Neural cell (in vitro differentiated cells): ENCODE measurements around the gene COL16A1. TPM values are rescaled to one million over a fixed set of nuclear protein-coding genes. Genes with fewer than 3 reads are reported as not detected.

ENCODE experiments used
- H2AFZ ChIP-seq: fragments of 200-600, 300-800 bp; sonication (generic), shearing (Covaris generic); 2 replicates; pipeline ENCODE4 v1.6.0; 2014; ENCODE audit warnings: low read depth, mild to moderate bottlenecking, antibody characterized with exemption, low read length, moderate library complexity
- H3F3A ChIP-seq: fragments of 200-600 bp; shearing (Covaris generic); 2 replicates; pipeline ENCODE4 v1.6.1; 2016; ENCODE audit warnings: mild to moderate bottlenecking, moderate library complexity, mixed read lengths, antibody characterized with exemption, low read length; ENCODE audit not compliant: insufficient read depth, poor library complexity, severe bottlenecking
- H3K27ac ChIP-seq: fragments of 200-600, 300-800 bp; sonication (generic), shearing (Covaris generic); 2 replicates; pipeline ENCODE4 v1.5.1; 2014; ENCODE audit warnings: mild to moderate bottlenecking, low read length, moderate library complexity
- H3K27me3 ChIP-seq: fragments of 300-800, 200-600 bp; sonication (generic), shearing (Covaris generic); 2 replicates; pipeline ENCODE4 v1.6.0; 2014; ENCODE audit warnings: mild to moderate bottlenecking, low read depth, low read length, moderate library complexity; ENCODE audit not compliant: insufficient read depth
- H3K36me3 ChIP-seq: fragments of 300-800, 200-600 bp; sonication (generic), shearing (Covaris generic); 2 replicates; pipeline ENCODE4 v1.5.1; 2014; ENCODE audit warnings: mild to moderate bottlenecking, antibody characterized with exemption, low read length, moderate library complexity; ENCODE audit not compliant: insufficient read depth
- H3K4me2 ChIP-seq: fragments of 300-800, 200-600 bp; sonication (generic), shearing (Covaris generic); 2 replicates; pipeline ENCODE4 v1.6.0; 2014; ENCODE audit warnings: mild to moderate bottlenecking, low read length
- H3K4me3 ChIP-seq: fragments of 300-800, 200-600 bp; sonication (generic), shearing (Covaris generic); 2 replicates; pipeline ENCODE4 v1.5.1; 2014; ENCODE audit warnings: mild to moderate bottlenecking, low read length, moderate library complexity
- H3K79me2 ChIP-seq: fragments of 200-600 bp; shearing (Covaris generic); replicated peaks from 2 replicates; pipeline ENCODE4 v1.6.0; 2014; ENCODE audit warnings: mild to moderate bottlenecking, low read length, moderate library complexity; ENCODE audit not compliant: insufficient read depth
- H3K9ac ChIP-seq: fragments of 300-800, 200-600 bp; sonication (generic), shearing (Covaris generic); 2 replicates; pipeline ENCODE4 v1.6.1; 2016; ENCODE audit warnings: mild to moderate bottlenecking, low read length, mixed read lengths
- H3K9me2 ChIP-seq: fragments of 200-600 bp; shearing (Covaris generic); 2 replicates; pipeline ENCODE4 v1.6.1; 2016; ENCODE audit warnings: mild to moderate bottlenecking, low read length, mixed read lengths; ENCODE audit not compliant: insufficient read depth
- H3K9me3 ChIP-seq: fragments of 200-600, 300-800 bp; sonication (generic), shearing (Covaris generic); 2 replicates; pipeline ENCODE4 v1.6.1; 2016; ENCODE audit warnings: mild to moderate bottlenecking, mixed run types, low read length, moderate library complexity, mixed read lengths
- H4K20me1 ChIP-seq: fragments of 200-600 bp; shearing (Covaris generic); 2 replicates; pipeline ENCODE4 v1.6.1; 2016; ENCODE audit warnings: mild to moderate bottlenecking, mixed run types; ENCODE audit not compliant: insufficient read depth
- CTCF ChIP-seq: fragments of 450-650 bp; IDR thresholded peaks from 2 replicates; pipeline ENCODE4 v1.5.1; 2014; ENCODE audit warnings: antibody characterized with exemption, mild to moderate bottlenecking, moderate library complexity; ENCODE audit not compliant: poor library complexity, severe bottlenecking
- EP300 ChIP-seq: fragments of 450-650 bp; conservative IDR thresholded peaks from 2 replicates; pipeline ENCODE4 v1.6.1; 2014; ENCODE audit warnings: antibody characterized with exemption, mild to moderate bottlenecking, moderate library complexity; ENCODE audit not compliant: poor library complexity, severe bottlenecking
- EZH2 ChIP-seq: fragments of 200-600, 300-800 bp; shearing (Covaris generic), sonication (generic); IDR thresholded peaks from 2 replicates; pipeline ENCODE4 v1.6.1; 2014; ENCODE audit warnings: antibody characterized with exemption, low read length, borderline replicate concordance, mild to moderate bottlenecking; ENCODE audit not compliant: insufficient read depth, poor library complexity, severe bottlenecking
- MXI1 ChIP-seq: fragments of 450-650 bp; conservative IDR thresholded peaks from 2 replicates; pipeline ENCODE4 v1.6.1; 2014; ENCODE audit warnings: antibody characterized with exemption, mild to moderate bottlenecking; ENCODE audit not compliant: poor library complexity, severe bottlenecking
- POLR2AphosphoS5 ChIP-seq: IDR thresholded peaks from 2 replicates; pipeline ENCODE4 v1.6.1; 2012
- RAD21 ChIP-seq: fragments of 450-650 bp; conservative IDR thresholded peaks from 2 replicates; pipeline ENCODE4 v1.6.1; 2014; ENCODE audit warnings: antibody characterized with exemption, mild to moderate bottlenecking, moderate library complexity
- REST ChIP-seq: IDR thresholded peaks from 2 replicates; pipeline ENCODE4 v1.6.1; 2012; ENCODE audit warnings: borderline replicate concordance
- SMC3 ChIP-seq: fragments of 450-650 bp; conservative IDR thresholded peaks from 2 replicates; pipeline ENCODE4 v1.6.1; 2014; ENCODE audit warnings: antibody characterized with exemption, mild to moderate bottlenecking, moderate library complexity; ENCODE audit not compliant: poor library complexity
- TAF1 ChIP-seq: IDR thresholded peaks from 2 replicates; pipeline ENCODE4 v1.6.1; 2012; ENCODE audit warnings: low read depth
- polyA plus RNA-seq: library from polyadenylated mRNA; depleted of rRNA; stranded (reverse); fragments of >200 nt; gene quantifications from 2 replicates; pipeline ENCODE4 v1.2.3, GENCODE V29; 2014

The COL16A1 gene
- polyA plus RNA-seq, 1 donor from 2014 or later, result 3.4 TPM

- H3K9me3 ChIP-seq, result no peaks in the 10 kb centered on the region
- H3F3A ChIP-seq, result no peaks in the 10 kb centered on the region
- no peak overlapping the region for H3K9ac ChIP-seq
- H3K9me2 ChIP-seq, result no peaks in the 10 kb centered on the region
- no peaks in the 10 kb centered on the region for H3K79me2 ChIP-seq
- no peaks in the 10 kb centered on the region for H3K36me3 ChIP-seq
- peaks cover 13% of the 10 kb centered on the region for H3K27me3 ChIP-seq
- no peak overlapping the region for H3K4me3 ChIP-seq
- no peak overlapping the region for H3K27ac ChIP-seq
- H3K4me2 ChIP-seq, result no peak overlapping the region
- no peaks in the 10 kb centered on the region for H4K20me1 ChIP-seq
- no peak for TF ChIP-seq MXI1
- no peak for TF ChIP-seq EZH2
- no peak for TF ChIP-seq EP300
- no peak for TF ChIP-seq SMC3
- TF ChIP-seq TAF1, result no peak
- TF ChIP-seq RAD21, result no peak
- no peak for TF ChIP-seq CTCF
- TF ChIP-seq POLR2AphosphoS5, result no peak
- no peak for TF ChIP-seq REST
- H2AFZ ChIP-seq, result no peak overlapping the region
These were observed 2.6 kb downstream of the COL16A1 start for GRCh38 chr1:31701091-31701736.

GRCh38 chr1:31700468-31701090, 3.2 kb downstream of the COL16A1 start:
- no peaks in the 10 kb centered on the region for H3K79me2 ChIP-seq
- no peaks in the 10 kb centered on the region for H3K36me3 ChIP-seq
- no peak overlapping the region for H3K4me2 ChIP-seq
- no peaks in the 10 kb centered on the region for H3F3A ChIP-seq
- H4K20me1 ChIP-seq, result no peaks in the 10 kb centered on the region
- peaks cover 13% of the 10 kb centered on the region for H3K27me3 ChIP-seq
- no peaks in the 10 kb centered on the region for H3K9me3 ChIP-seq
- no peaks in the 10 kb centered on the region for H3K9me2 ChIP-seq
- H3K4me3 ChIP-seq, result no peak overlapping the region
- no peak overlapping the region for H2AFZ ChIP-seq
- H3K9ac ChIP-seq, result no peak overlapping the region
- H3K27ac ChIP-seq, result no peak overlapping the region
- TF ChIP-seq EP300 (no peak), CTCF (no peak)
